Measurements from ENCODE around the gene STIP1.

STIP1 gene

GRCh38 chr11:64224891-64225607, 39.1 kb downstream of the STIP1 start:
- no peak for DNase-seq

- peak; percentile 90 for DNase-seq
These were observed 39.9 kb downstream of the STIP1 start, which contains the start of the genes NUDT22 and TRPT1 for GRCh38 chr11:64225608-64226506. NUDT22 (plus strand) TSS chr11:64226274; CDS start chr11:64226653, 379 bp downstream. TRPT1 (minus strand) TSS chr11:64226186; CDS start chr11:64225860, 326 bp downstream.

GRCh38 chr11:64226507-64227051, 40.6 kb downstream of the STIP1 start:
- peak; percentile 48 for DNase-seq

GRCh38 chr11:64227405-64227956, 41.5 kb downstream of the STIP1 start:
- DNase-seq = no peak

GRCh38 chr11:64229090-64229743, 43.2 kb downstream of the STIP1 start:
- no peak for DNase-seq

- DNase-seq = no peak
These were observed 43.8 kb downstream of the STIP1 start for GRCh38 chr11:64229744-64230170.

GRCh38 chr11:64230171-64230984, 44.4 kb downstream of the STIP1 start, which contains the start of gene DNAJC4:
DNAJC4 (plus strand) TSS chr11:64230548; CDS start chr11:64230855, 307 bp downstream.
- peak; percentile 83 for DNase-seq

- DNase-seq = no peak
These were observed 45.0 kb downstream of the STIP1 start for GRCh38 chr11:64230985-64231365.

GRCh38 chr11:64231546-64231945, 45.6 kb downstream of the STIP1 start:
- no peak for DNase-seq

GRCh38 chr11:64232182-64232966, 46.4 kb downstream of the STIP1 start:
- no peak for DNase-seq

GRCh38 chr11:64232967-64233315, 47.0 kb downstream of the STIP1 start:
- no peak for DNase-seq

GRCh38 chr11:64233913-64234586, 48.1 kb downstream of the STIP1 start, which contains the start of gene VEGFB:
VEGFB (plus strand) TSS chr11:64234584; CDS start chr11:64234834, 250 bp downstream.
- peak; percentile 68 for DNase-seq

GRCh38 chr11:64234647-64235379, 48.8 kb downstream of the STIP1 start:
- peak; percentile 44 for DNase-seq

- DNase-seq = no peak
These were observed 49.6 kb downstream of the STIP1 start for GRCh38 chr11:64235437-64236161.

GRCh38 chr11:64237484-64237951, 51.5 kb downstream of the STIP1 start:
- no peak for DNase-seq

- no peak for DNase-seq
These were observed 52.1 kb downstream of the STIP1 start for GRCh38 chr11:64238076-64238475.

GRCh38 chr11:64238999-64239398, 53.0 kb downstream of the STIP1 start:
- DNase-seq = no peak

GRCh38 chr11:64239662-64240434, 53.9 kb downstream of the STIP1 start:
- DNase-seq = no peak
